ENCODE results near the gene PLD1.
"Not testable (repeated sequence)": the region's sequence is repeated elsewhere in the genome, so short reads cannot be mapped to it uniquely, and the experiment has no call there.

The PLD1 gene

DNA sequence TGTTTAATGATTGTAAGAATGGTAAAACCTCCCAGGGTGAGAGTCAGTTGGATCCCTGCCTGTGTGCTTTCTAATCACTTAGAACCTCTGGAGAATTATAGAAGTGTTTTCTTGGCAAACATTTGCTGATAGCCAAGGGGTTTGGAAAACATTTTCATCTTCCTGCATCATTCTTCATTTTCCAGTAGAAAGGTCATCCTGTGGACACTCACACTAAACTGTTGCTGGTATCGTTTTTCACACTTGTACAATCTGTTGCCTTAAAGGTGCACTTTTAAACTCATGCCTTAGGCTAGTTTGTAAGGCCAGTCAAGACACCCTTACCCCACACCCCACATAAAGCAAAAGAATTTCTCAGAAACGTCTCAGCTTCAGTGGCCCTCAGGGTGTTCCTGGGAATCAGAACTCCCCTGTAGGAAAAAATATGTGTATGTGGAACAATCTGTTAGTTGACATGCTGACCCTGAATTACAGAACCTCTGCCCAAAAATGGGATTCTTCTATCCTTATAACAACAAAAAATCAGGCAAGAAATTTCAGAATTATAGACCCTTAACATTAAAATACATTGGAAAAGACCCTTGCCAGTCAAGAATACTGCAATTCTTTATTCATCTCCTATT lies 5.8 kb upstream of the PLD1 start:
- DNase-seq: no peak

DNA sequence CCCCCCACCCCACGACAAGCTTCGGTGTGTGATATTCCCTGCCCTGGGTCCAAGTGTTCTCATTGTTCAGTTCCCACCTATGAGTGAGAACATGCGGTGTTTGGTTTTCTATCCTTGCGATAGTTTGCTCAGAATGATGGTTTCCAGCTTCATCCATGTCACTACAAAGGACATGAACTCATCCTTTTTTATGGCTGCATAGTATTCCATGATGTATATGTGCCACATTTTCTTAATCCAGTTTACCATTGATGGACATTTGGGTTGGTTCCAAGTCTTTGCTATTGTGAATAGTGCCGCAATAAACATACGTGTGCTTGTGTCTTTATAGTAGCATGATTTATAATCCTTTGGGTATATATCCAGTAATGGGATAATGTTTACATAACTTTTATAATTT lies 4.4 kb upstream of the PLD1 start:
- DNase-seq: not testable (repeated sequence)

DNA sequence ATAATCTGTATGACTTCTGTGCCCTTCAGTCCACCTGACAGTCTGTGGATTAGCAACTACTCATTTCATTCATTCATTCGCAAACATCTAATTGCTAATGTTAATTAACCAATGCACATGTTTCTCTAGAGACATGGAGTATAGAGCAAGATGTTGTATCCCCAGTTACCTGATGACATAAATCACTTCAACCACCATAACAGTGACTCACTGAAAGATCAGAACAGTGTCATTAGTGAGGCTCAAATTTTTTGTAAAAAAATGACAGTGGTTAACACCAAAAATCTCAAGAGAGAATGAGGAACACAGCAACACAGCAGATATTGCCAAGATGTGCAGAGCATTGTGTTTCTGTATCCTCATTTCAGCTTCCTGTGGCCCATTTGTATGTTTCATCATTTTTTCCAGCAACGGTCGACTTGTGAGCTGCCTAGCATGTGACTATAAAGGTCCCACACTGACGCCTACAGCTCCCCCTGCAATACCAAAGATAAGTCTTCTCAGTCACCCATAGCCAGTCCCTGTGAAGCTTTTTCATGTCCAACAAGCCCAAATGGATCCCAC lies 3.7 kb upstream of the PLD1 start:
- peak; percentile 93 for DNase-seq

DNA sequence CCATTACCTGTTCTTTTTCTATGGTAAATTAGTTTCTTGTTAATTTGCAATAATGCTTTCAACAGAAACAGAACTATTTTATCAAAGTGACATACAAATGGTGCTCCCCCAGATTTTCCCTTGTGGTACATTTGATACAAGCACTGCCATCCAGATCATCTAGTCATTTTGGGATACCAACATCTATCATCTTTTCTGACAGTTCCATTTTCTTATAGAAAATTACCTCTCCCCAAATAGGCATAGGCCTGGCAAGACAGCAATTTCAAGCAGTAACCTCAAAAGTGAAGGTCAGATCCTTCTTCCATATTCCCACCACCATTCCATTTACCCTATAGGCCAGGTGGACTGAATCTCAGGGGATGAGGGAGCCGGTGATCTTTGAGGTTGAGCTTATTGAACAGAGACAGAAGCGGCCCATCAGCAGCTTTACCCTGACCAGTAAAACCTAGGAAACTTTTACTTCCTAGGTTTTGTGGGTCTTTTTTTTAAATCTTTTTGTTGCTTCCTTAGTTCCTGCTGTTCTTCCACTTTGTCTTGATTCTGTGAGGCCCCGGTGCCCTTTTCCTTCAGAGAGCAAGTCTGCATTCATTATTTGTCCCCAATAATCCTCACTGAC lies 3.1 kb upstream of the PLD1 start:
- DNase-seq: no peak

DNA sequence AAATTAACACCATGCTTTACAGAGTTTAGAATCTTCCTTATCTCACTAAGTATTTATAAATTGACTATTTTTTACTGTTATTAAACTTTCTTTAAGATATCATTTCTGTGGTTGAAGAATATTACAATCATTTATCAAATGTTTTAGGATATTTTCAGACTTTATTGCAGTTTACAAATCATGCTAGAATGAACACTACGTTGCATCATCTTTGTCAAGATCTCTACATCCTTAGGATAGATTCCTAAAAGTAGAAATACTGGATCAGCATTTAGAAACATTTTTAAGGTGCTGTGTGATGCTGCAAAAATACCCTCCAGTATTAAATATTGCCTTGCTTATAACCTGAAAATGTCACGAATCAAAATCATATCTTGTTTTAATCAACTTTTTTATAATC lies 2.5 kb upstream of the PLD1 start:
- no peak for DNase-seq

DNA sequence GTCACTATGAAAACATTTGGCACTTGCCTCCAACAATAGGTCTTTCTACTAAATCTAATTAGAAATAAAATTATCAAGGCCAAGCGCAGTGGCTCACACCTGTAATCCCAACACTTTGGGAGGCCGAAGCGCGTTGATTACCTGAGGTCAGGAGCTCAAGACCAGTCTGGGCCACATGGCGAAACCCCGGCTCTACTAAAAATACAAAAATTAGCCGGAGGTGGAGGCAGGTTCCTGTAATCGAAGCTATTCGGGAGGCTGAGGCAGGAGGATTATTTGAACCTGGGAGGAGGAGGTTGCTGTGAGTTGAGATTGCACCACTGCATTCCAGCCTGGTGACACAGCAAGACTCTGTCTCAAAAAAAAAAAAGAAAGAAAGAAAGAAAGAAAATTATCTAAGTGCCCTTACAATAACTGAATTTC lies 1.6 kb upstream of the PLD1 start:
- DNase-seq: no peak

DNA sequence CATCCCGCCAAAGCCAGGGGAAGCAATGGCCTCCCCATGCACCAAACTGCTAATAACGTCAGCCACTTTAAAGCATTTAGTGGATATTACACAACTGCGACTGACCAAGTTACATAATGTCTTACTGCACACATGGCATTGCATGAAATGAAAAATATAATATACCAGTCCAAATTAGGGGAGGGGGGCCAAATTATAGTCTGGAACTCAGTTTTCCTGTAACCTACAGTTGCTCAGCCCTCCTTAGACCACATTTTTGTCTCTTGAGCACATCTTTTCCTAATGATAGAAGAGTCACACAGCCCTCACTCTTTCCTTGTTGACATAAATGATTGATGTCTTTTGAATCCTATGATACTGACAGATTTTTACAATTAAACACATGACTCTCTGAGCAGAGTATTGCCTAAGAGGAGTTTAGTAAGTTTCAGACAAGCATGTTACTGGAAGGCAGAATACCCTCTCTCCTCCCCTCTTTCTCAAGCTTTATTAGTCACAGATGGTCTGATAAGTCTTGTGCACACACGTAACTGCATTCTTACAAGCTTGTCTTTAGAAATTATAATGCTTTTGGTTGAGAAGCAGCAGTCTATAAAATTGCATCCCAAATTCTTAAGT lies 1.1 kb upstream of the PLD1 start:
- DNase-seq: peak; percentile 92

DNA sequence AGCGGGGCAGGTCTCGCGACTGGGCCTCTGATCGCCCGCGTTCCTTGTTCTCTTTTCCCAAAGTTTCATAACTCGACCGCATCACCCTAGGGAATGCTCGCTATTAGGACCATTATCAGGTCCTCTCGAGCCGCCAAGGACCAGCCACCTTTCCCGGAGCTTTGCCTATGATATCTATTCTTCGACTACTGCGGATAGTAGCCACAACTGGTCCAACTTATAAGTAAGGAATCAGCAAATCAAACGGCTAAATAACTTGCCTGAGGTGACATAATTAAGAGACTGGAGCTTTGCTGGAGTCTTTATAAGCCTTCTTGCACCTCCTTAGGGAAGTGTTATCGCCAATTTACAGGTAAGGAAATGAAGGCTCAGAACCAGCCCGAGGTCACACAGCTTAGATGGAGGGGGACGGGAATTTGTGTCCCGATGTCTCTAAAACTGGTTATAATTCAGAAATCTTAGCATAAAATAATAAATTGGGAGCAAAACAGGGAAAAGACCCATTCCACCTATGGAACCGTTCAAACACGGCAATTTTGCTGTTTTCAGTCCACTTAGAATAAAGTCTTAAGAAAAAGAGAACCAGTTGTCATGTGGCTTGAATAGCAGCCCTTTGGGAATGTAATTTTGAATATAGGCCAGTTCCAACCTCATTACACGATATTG lies 479 bp upstream of the PLD1 start:
- no peak for DNase-seq

DNA sequence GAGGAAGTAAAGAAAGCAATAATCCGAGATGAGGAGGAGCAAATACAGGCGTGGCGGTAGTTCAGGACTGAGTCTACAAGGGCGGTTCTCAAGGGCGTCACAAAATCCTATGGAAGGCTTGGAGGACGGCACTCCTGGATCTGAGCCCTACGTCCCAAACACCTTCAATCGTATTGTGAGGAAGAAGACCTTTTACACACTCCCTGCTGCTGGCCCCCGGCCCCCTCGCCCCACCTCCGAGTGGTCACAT lies 747 bp downstream of the PLD1 start:
- no peak for DNase-seq

DNA sequence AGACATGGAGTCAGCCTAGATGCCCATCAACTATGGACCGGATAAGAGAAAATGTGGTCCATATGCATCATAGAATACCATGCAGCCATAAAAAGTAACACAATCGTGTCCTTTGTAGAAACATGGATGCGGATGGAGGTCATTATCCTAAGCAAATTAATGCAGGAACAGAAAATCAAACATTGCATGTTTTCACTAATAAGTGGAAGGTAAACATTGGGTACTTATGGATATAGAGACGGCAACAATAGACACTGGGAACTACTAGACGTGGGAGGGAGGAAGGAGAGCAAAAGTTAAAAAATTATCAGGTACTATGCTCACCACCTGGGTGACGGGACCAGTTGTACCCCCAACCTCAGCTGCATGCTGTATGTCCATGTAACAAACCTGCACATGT lies 2.5 kb downstream of the PLD1 start:
- DNase-seq: no peak

DNA sequence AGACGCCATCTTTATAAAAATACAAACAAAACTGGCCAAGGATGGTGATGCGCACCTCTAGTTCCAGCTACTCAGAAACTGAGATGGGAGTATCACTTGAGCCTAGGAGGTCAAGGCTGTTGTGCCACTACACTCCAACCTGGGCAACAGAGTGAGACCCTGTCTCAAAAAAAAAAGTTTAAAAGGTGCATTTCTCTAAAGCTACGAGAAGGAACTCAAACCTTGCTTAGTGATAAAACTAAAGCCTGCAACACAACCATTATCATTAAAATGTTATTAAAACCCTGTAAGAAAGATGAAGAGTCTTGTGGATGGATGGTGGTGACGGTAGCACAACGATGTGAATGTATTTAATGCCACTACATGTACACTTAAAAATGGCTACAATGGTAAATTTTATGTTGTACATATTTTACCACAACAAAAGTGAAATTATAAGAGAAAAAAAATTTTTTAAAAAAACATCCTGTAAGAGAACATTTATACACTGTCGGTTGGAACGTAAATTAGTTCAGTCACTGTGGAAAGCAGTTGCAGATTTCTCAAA lies 3.1 kb downstream of the PLD1 start:
- no peak for DNase-seq

DNA sequence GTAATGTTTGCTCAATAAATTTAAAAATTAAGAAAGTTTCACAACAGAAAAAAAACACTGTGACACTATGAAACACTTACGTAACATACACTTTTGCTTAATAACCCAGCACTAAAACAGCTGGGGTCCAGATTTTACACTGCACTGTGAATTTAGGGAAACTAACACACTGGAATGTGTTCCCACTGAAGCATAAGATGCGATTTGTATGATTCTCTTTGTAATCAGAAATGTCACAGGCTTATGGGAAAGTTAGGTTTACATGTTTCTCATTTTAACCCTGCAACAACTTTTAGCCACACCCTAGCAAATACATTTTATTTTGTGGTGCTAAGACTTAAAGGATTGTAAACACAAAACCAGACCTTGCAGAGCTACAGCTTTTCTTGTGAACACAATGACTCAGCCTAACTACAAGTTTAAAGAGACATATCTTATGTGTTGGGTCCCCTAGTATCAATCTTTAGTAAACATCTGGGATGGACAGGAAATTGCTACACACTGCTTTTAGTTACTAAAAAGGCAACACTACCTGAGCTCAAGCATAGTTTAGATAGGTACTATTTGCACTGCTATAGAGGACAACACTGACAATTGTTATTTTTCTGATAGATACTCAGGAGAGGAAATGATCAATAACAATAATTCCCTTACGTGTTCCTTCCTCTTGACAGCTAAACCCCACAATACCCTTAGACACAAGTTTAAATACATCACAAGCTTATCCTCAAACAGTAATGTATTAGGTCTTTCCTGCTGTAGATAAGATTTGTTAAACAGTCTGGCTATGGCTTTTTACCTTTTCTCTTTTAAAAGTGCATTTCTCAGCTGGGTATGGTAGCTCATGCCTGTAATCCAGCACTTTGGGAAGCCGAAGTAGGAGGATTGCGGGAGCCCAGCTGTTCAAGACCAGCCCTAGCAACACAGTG lies 3.8 kb downstream of the PLD1 start:
- peak; percentile 77 for DNase-seq

DNA sequence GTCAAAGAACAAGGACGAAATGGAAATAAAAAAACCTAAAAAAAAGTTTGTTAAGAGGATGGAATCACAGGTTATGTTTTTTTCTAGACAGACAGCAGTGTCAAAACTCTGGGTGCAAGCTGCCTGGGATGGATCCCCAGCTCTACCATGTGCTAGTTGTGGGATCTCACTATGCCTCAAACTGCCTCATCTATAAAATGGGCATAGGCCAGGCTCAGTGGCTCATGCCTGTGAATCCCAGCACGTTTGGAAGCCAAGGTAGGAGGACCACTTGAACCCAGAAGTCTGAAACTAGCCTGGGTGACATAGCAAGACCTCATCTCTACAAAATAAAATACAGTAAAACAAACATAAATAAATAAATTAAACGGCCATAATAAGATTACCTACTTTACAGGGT lies 4.6 kb downstream of the PLD1 start:
- DNase-seq: no peak

DNA sequence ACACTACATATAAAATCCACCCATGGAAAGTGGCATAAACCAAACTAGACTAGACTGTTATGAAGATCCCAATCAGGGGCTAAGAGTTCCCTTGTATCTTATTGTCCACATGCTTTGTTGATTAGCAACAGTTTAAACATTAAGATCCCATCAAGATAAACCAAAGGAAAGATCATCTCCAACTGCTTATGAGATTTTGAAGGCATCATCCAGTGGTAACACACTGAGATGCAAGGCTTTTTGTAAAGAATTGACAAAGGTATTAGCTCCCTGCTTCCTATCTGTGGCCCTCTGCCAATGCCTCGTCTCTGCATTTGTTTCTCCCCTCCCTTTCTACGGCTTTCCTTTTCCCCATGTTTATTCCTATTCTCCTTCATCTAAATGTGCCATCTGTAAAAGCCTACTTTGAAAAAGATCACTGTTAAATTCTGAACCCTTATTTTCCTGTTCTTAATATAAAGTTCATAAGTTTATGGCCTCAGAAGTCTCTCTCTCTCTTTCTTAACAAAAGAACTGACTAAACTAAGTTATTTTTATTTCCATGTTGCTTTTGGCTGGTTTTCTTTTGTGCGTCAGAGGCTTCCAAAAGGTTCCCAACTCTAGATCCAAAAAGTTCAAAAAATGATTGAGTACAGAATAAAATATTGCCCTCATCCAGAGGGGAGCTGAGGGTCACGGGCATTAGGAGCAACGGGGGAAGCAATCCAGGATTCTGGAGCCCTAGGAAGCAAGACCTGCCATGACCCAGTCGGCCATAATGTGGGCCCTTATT lies 5.5 kb downstream of the PLD1 start:
- peak; percentile 31 for DNase-seq

DNA sequence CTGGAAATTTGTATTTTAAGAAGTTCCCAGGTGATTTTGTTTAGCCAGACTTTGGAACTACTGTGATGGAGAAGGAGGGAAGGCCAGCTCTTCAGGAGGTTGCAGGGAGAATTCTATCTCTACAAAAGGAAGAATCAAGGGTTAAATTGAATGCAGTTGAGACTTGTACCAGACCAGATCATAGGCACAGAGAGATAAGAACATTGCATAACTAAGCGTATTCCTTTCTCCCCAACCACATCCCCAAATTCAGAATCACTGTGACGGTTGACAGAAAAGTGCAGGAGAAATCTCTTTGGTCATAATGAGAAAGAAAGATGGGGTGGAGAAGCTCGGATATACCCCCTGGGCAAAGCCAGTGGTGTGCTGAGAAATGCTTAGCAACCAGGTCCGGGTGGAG lies 7.2 kb downstream of the PLD1 start:
- peak; percentile 54 for DNase-seq

DNA sequence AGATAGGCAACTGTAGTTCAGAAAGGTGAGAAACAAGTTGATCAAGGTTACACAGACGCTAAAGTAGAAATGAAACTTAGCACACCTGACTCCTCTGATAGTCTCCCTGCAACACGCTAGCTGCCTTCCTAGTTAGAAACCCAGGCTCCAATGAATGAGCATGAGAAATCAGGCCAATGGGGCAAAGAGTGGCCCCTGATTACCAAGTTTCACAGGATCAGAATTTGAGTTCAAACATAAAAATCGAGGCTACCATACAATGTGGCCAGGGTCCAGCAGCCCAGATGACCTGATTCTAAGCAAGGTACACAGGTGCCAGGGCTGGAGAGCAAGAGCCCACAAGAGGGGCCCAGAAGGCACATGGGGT lies 7.7 kb downstream of the PLD1 start:
- no peak for DNase-seq

DNA sequence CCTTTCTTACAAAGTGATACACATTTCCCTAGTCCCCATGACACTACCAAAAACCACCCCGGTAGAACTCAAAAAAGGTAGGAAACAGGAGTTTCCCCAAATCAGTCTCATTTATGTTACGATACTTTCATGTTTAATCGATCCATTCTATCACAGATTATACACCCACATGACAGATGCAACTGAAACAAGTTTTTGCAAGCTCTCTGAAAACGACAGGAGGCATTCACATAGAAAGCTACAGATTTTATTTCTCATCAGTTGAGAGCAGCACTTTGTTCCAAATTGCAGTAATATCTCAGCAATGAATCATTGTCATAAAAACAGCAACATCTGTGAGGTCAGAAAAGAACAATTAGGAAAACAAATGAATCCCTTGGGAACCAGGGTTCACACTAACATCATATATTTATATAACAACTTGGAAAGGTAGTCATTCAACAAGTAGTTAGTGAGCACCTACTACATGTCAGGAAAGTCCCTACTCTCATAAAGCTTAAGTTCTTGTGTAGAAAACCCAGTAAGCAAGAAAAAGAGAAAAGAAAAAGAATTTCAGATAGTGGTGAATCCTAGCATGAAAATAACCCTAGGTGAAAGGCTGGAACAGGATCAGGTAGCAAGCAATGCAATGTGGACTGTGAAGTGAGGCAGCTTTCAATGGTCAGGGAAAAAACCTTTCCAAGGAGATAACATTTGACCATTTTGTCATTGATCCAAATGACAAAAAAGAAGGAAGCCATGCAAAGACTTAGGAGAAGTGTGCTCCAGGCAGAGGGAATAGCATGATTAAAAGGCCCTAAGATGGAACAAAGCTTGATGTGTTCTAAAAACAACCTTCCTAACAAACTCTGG lies 8.3 kb downstream of the PLD1 start:
- no peak for DNase-seq

DNA sequence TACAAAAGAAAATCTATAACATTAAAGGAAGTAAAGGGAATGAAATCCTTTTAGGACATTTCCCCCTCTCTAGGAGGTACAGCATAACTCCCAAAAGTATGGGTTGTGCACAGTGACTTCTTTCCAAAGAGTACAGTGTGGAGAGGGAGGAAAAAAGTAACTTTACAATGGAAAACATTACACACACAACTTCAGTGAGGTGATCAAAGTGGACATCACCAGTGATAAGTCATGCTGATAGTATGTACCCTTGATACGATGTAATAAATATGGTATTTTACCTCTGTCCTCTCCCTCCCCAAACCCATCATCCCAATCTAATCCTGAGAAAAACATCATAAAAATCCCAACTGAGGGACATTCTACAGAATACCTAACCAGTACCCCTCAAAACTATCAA lies 10.8 kb downstream of the PLD1 start:
- DNase-seq: no peak

DNA sequence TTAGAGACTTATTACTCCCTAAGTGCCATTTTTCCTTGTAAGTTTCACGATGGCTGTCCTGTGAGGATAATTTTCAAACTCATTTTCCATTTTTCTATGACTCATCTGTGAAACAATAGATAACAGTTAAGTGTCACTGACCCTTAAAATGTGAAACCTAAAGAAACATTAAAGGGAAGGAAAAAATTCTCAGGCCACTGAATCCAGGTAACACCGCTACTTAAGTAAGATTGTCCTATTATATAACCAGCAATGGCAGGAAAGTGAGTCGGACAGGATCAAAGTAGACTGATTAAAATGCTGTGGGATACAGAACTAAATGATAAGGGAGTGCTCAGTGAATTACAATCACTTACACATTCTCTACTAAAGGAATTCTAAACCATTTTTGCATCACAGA lies 12.4 kb downstream of the PLD1 start:
- no peak for DNase-seq

DNA sequence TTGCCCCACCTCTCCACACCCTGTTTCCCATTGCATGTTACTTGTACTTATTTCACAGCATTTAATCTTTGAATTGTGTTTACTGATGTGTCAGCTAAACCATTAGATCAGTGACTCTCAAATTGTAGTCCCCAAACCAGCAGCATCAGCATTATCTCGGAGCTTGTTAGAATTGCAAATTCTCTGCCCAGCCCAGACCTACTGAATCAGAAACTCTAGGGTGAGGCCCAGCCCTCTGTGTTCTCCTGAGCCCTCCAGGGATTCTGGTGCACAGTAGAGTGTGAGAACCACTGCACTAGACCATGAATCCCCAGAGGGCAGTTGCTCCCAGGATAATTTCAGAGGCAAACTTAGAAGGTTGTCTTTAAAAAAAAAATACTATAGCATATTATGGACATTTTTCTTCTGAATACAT lies 13.0 kb downstream of the PLD1 start:
- no peak for DNase-seq
